IPS-15b (cell line): Measurements from ENCODE around the gene CBLN3.

Source experiments
- H3K27me3 ChIP-seq: one replicate; pipeline ENCODE4 v1.6.1; 2013; ENCODE audit warnings: low read length; ENCODE audit not compliant: control insufficient read depth, insufficient read depth
- H3K36me3 ChIP-seq: one replicate; pipeline ENCODE4 v1.6.1; 2013; ENCODE audit warnings: low read length; ENCODE audit not compliant: control insufficient read depth, insufficient read depth
- H3K4me1 ChIP-seq: one replicate; pipeline ENCODE4 v1.6.1; 2013; ENCODE audit warnings: mild to moderate bottlenecking, low read length; ENCODE audit not compliant: control insufficient read depth, insufficient read depth
- H3K4me3 ChIP-seq: one replicate; pipeline ENCODE4 v1.5.1; 2013; ENCODE audit warnings: low read depth, low read length
- H3K9ac ChIP-seq: one replicate; pipeline ENCODE4 v1.6.1; 2013; ENCODE audit warnings: low read depth, mild to moderate bottlenecking, low read length
- H3K9me3 ChIP-seq: one replicate; pipeline ENCODE4 v1.6.1; 2013; ENCODE audit warnings: mild to moderate bottlenecking, low read length; ENCODE audit not compliant: control insufficient read depth, insufficient read depth

The CBLN3 gene

DNA sequence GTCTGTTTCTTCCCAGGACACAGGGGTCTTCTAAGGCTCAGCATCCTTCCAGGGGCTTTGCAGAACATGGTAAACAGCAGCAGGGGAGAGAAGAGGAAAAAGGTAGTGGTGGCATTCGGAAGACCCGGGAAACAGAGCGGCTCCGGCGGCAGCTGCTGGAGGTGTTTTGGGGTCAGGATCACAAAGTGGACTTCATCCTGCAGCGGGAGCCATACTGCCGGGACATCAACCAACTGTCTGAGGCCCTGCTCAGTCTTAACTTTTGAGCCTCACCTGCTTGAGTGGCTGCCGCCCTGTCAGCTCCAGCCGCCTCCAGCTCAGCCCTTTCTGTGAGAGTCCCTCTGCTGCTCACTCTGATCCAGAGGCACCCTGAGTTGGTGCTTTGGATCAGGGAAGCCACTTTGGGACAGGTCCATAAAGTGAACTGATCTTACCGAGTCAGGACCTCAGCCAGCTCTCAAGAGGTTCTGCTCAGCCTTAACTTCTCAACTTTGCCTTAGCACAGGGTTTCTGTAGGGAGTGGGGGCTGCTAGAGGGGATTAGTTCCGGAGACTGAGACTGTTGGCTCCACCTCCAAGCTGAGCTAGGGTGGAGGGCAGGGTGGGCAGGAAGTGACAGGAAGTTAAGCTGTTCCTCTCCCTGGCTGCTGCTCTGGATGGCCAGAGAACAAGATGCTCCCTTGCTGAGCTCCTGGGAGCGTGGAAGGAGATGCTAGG lies 7.7 kb upstream of the CBLN3 start:
- Histone ChIP-seq H3K36me3 (peaks cover 8% of the 10 kb centered on the region), H3K9ac (no peak overlapping the region)

DNA sequence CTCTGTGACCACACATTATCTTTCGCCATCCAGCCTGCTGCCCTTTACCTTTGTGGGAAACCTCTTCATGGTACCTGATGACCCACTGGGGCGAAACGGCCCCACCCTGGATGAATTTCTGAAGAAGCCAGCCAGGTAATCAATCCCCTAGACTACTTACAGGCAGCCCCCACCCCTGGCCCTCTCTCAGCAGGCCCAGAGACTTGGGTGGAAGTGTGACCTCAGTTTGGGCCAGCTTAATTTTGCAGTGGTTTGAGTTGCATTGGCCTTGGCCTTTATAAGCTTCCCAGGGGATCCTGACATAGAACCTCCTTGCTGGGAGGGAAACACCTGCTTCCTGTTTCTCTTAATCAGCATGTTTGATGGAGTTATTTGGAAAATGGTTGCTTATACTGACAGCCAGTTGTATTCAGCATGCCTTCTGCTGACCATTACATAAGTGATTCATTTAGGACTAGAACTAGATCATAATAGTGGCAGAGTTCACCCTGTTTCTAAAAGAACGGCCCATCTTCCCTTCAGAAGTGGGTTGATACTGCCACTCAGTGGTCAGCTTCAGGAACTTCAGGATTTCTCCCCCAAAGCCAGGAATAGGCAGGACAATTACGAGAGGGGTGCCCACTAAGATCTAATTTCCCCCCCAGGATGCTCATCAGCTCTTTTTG lies 7.0 kb upstream of the CBLN3 start:
- no peak overlapping the region for H3K9ac ChIP-seq
- H3K27me3 ChIP-seq, result no peaks in the 10 kb centered on the region
- peaks cover 9% of the 10 kb centered on the region for H3K36me3 ChIP-seq
- H3K9me3 ChIP-seq, result no peaks in the 10 kb centered on the region
- H3K4me1 ChIP-seq, result peaks cover under 1% of the 10 kb centered on the region
- no peak overlapping the region for H3K4me3 ChIP-seq

More for the DNA sequence above, 7.7 kb upstream of the CBLN3 start:
- H3K4me3 ChIP-seq, result no peak overlapping the region
- no peaks in the 10 kb centered on the region for H3K4me1 ChIP-seq
- H3K9me3 ChIP-seq, result no peaks in the 10 kb centered on the region
- H3K27me3 ChIP-seq, result no peaks in the 10 kb centered on the region

DNA sequence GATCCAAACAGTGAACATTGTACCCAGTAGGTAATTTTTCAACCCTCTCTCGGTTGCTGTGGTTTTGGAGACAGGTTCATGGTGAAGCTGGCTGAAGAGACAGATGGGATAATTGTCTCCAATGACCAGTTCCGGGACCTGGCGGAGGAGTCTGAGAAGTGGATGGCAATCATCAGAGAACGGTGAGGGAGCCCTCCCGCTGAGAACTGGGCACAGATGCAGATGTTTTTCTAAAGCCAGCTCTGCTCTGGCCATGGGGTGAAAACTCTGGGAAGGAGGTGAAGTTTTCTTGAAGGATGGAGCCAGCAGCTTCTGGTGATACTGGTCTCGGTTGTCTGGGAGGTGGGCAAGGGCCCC lies 6.5 kb upstream of the CBLN3 start:
- H3K9ac ChIP-seq, result no peak overlapping the region
- H3K4me1 ChIP-seq, result peaks cover 6% of the 10 kb centered on the region
- no peak overlapping the region for H3K4me3 ChIP-seq
- H3K9me3 ChIP-seq, result no peaks in the 10 kb centered on the region
- no peaks in the 10 kb centered on the region for H3K27me3 ChIP-seq
- H3K36me3 ChIP-seq, result peaks cover 9% of the 10 kb centered on the region

DNA sequence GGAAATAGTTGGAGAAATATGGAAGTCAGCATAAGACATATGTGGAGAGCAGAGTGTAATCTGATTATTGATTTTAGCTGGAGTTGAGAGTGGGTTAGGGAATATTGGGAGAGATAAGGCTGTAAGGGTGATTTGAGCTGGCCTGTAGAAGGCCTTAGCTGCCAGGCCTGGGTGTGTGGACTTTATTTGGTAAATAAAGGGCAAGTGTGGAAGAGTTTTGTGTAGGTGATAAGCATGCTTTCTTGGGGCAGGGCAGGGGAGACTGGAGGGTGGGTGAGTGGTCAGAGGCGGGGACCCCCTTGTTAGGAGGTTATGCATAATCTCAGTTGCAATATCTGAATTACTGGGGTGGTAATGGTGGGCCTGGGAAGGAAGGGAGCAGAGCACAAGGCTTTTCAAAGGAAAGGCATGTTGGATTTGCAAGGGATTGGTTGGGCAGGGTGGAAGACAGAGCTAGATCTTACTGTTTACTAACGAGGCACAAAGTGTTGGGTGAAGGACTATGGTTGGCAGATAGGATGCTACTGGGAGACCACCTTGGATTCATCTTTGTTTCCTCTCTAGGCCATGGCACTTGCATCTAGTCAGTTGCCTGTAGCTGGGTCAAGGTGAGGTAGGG lies 5.8 kb upstream of the CBLN3 start:
- no peaks in the 10 kb centered on the region for H3K27me3 ChIP-seq
- no peak overlapping the region for H3K4me3 ChIP-seq
- H3K9me3 ChIP-seq, result no peaks in the 10 kb centered on the region
- peaks cover 7% of the 10 kb centered on the region for H3K4me1 ChIP-seq
- H3K36me3 ChIP-seq, result peaks cover 9% of the 10 kb centered on the region
- H3K9ac ChIP-seq, result no peak overlapping the region

DNA sequence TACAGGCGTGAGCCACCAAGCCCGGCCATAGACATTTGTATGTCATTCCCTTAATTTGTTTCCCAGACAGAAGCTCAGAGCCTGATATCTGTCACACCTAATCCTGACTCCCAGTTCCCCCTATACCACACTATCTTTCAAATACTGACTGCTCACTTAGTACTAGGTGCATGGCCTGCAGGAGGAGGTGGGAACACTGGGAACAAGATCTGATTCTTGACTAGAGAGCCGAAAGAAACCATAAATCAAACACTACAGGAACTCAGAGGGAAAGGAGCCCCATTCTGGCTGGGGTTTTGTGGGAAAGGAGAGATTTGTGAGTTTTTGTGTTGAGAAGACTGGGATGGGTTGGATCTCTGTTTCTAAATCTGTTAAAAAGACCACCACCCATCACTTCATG lies 5.2 kb upstream of the CBLN3 start:
- H3K36me3 ChIP-seq, result peaks cover 9% of the 10 kb centered on the region
- no peaks in the 10 kb centered on the region for H3K9me3 ChIP-seq
- no peaks in the 10 kb centered on the region for H3K27me3 ChIP-seq
- H3K9ac ChIP-seq, result no peak overlapping the region
- H3K4me3 ChIP-seq, result no peak overlapping the region
- peaks cover 7% of the 10 kb centered on the region for H3K4me1 ChIP-seq

DNA sequence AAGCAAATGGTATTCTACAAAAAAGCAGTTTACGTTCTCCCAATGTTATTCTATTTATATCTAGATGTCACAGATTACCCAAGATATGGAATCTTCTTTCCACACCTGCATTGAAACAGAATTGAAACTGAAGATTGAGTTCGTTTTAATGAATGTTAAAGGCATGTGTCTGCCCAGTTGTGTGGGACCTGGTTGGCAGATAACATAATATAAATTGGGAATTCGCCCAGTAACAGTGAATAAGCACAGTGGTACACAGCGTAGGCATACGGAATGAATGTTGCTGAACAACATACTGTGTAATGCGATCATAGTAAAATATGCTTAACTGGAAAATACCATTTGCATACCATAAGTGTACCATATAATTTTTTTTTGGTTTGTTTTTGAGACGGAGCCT lies 4.6 kb upstream of the CBLN3 start:
- H3K9me3 ChIP-seq, result no peaks in the 10 kb centered on the region
- H3K4me1 ChIP-seq, result peaks cover 11% of the 10 kb centered on the region
- peaks cover 9% of the 10 kb centered on the region for H3K36me3 ChIP-seq
- no peak overlapping the region for H3K4me3 ChIP-seq
- no peak overlapping the region for H3K9ac ChIP-seq
- H3K27me3 ChIP-seq, result peaks cover 2% of the 10 kb centered on the region

DNA sequence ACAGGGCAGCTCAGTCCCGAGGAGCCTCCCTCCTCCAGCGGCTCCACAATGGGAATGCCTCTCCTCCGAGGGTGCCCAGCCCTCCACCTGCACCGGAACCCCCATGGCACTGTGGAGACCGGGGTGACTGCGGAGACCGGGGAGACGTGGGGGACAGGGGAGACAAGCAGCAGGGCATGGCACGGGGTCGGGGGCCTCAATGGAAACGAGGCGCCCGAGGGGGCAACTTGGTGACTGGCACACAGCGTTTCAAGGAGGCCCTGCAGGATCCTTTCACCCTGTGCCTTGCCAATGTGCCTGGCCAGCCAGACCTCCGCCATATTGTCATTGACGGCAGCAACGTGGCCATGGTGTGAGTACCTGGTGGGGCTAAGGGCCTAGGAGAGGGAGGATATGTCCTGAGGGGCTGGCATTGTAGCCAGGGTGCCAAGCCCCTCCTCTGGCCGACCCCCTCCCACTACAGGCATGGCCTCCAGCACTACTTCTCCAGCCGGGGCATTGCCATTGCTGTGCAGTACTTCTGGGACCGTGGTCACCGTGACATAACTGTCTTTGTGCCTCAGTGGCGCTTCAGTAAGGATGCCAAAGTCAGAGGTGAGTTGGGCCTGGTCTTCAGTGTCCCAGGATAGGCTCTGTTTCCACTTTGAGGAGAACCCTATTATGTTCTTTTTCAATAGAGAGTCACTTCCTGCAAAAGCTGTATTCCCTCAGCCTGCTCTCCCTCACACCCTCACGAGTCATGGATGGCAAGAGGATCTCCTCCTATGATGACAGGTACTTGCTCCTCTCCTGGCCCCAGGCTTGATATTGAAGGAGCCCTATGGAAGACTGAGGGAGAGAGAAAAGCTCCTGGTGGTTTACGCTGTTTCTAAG lies 3.0 kb upstream of the CBLN3 start:
- peaks cover 5% of the 10 kb centered on the region for H3K36me3 ChIP-seq
- peaks cover 7% of the 10 kb centered on the region for H3K27me3 ChIP-seq
- H3K9ac ChIP-seq, result no peak overlapping the region
- H3K9me3 ChIP-seq, result no peaks in the 10 kb centered on the region
- H3K4me3 ChIP-seq, result peak overlapping the region; percentile 5
- H3K4me1 ChIP-seq, result peaks cover 13% of the 10 kb centered on the region

DNA sequence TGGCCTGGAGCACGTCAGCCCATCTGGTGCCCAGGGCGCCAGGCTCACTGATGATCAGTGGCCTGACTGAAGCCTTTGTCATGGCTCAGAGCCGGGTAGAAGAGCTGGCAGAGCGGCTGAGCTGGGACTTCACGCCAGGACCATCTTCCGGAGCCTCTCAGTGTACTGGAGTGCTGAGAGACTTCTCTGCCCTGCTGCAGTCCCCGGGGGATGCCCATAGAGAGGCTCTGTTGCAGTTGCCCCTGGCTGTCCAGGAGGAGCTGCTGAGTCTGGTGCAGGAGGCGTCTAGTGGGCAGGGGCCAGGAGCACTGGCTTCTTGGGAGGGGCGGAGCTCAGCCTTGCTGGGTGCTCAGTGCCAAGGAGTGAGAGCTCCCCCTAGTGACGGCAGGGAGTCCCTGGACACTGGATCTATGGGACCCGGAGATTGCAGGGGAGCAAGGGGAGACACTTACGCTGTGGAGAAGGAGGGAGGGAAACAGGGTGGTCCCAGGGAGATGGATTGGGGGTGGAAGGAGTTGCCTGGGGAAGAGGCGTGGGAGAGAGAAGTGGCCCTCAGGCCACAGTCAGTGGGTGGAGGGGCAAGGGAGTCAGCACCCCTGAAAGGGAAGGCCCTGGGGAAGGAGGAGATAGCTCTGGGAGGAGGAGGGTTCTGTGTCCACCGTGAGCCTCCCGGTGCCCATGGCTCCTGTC lies 2.2 kb upstream of the CBLN3 start:
- peaks cover 5% of the 10 kb centered on the region for H3K36me3 ChIP-seq
- peaks cover 13% of the 10 kb centered on the region for H3K4me1 ChIP-seq
- no peak overlapping the region for H3K9ac ChIP-seq
- no peaks in the 10 kb centered on the region for H3K9me3 ChIP-seq
- peaks cover 7% of the 10 kb centered on the region for H3K27me3 ChIP-seq
- H3K4me3 ChIP-seq, result peak overlapping the region; percentile 97

DNA sequence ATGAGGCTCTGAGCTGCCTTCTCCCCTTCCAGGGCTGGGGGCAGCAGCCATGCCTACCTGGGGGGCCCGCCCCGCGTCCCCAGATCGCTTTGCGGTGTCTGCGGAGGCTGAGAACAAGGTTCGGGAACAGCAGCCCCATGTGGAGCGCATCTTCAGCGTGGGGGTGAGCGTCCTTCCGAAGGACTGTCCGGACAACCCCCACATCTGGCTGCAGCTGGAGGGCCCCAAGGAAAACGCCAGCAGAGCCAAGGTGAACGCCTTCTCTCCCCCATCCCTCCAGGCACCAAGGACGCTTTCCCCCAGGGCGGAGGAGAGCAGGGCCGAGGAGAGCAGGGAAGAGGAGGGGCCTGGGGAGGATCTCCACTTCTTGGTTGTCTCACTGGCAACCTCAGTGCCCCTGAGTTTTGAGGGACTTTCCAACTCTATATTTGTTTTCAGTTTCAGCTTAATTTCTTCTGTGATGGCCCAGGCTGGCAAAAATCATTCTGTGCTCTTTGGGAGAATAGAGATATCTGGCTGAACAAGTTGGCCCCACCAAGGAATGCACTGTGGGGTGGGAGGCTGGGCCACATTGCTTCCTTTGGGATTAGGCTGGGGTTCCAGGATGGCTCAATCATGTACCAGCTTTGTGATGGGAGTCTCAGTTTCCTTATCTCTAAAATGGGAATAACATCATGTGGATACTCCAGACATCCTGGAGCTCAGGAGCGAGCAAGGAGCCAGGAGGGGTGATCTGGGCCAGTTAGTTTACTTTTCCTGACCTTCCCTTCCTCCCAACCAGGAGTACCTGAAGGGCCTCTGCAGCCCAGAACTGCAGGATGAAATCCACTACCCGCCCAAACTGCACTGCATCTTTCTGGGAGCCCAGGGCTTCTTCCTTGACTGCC lies 1.5 kb upstream of the CBLN3 start:
- H3K4me3 ChIP-seq, result peak overlapping the region; percentile 97
- peaks cover 5% of the 10 kb centered on the region for H3K36me3 ChIP-seq
- peaks cover 13% of the 10 kb centered on the region for H3K4me1 ChIP-seq
- H3K9me3 ChIP-seq, result no peaks in the 10 kb centered on the region
- peaks cover 7% of the 10 kb centered on the region for H3K27me3 ChIP-seq
- H3K9ac ChIP-seq, result peak overlapping the region; percentile 83

DNA sequence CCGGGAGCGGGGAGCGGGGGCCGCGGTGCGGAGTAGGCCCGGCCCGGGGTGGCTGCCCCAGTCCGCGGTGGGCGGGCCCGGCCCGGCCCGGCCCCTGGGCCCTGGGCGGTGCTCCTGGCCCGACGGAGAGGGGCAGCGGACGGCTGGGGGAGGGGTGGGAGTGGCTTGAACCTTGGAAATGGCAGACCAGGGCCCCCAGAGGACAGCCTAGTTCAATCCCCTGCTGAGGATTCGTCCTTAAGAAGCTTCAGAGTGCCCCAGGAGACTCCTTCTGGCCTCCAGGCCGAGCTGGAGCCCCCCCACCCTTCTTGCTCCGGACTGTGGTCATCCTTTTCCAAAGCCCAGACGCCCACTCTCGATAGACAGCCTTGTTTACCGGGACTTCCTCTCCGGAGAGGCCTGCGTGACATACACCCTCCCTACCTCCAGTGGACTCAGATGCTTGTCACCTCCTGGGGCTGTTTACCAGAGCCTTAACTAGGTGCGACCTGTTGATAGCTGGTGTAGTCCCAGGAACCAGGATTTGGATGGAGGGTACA lies 744 bp upstream of the CBLN3 start:
- Histone ChIP-seq H3K9me3 (no peaks in the 10 kb centered on the region), H3K9ac (peak overlapping the region; percentile 83), H3K4me1 (peaks cover 13% of the 10 kb centered on the region)

More for the DNA sequence above, 744 bp upstream of the CBLN3 start:
- Histone ChIP-seq H3K36me3 (peaks cover 5% of the 10 kb centered on the region), H3K4me3 (peak overlapping the region; percentile 97), H3K27me3 (peaks cover 7% of the 10 kb centered on the region)
